ENCODE results near the gene NMNAT1. TPM values are rescaled to one million over a fixed set of nuclear protein-coding genes. Genes with fewer than 3 reads are reported as not detected.

Gene NMNAT1
- total and polyA plus RNA-seq, 2 of the 8 experiments (the other 6 are each of a cell fraction or from before 2014, with no cell fraction given) = 2.0 to 2.5 TPM

DNA sequence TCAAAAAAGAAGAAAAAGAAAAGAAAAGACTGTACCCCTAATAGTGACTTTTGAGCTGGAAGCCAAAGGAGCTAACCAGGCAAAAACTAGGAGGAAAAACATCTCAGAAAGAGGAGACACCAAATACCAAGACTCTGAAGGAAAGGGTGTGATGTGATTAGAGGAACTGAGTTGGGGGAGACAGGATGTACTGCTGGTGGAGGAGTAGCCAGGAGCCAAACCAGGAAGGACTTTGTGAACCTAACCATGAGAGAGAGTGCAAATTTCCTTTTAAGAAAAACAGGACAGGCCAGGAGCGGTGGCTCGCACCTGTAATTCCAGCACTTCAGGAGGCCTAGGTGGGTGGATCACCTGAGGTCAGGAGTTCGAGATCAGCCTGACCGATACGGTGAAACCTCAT, 49.6 kb downstream of the NMNAT1 start:
- H3K18ac ChIP-seq (ENCODE audit: extremely low read depth, low read length) = no peak overlapping the region
- POLR2A ChIA-PET (ENCODE audit: partially characterized antibody) = interaction anchor here (0.7 kb wide), 1 partner anchor 46 kb away, joined by 3 read pairs; no protein-coding TSS in a partner anchor
- no peak for FAIRE-seq
- H2AK5ac ChIP-seq (ENCODE audit: low read depth, low read length) = no peak overlapping the region
- H4K20me1 ChIP-seq (replicated peaks in 1 of 2; ENCODE audit: control insufficient read depth in 1 of 2, insufficient read depth in 2 of 2, low read length in 2 of 2) = no peaks in the 10 kb centered on the region
- H3K27ac ChIP-seq (ENCODE audit: low read depth, low read length) = no peak overlapping the region
- H3K79me2 ChIP-seq (ENCODE audit: control insufficient read depth in 1 of 2, insufficient read depth in 2 of 2, low read length in 2 of 2) = no peaks in the 10 kb centered on the region
- no peak overlapping the region for H2BK12ac ChIP-seq (ENCODE audit: low read depth, low read length)
- H4K91ac ChIP-seq (replicated peaks; ENCODE audit: insufficient read length, low read length) = no peak overlapping the region
- WGBS, 2 experiments (ENCODE audit: extremely low coverage in 1 of 2, insufficient coverage in 1 of 2, insufficient read length in 1 of 2, insufficient replicate concordance in 2 of 2, low coverage in 1 of 2, low lambda C conversion rate in 2 of 2, missing lambda C conversion rate in 1 of 2) = 87% methylated on average over 5 of the region's 5 CpGs; no CpG with 5 or more reads in 1 of the 2 experiments
- peaks cover 6% of the 10 kb centered on the region; the same call in 1 of the 2 replicates for H3K23me2 ChIP-seq (ENCODE audit: low read depth, low read length)
- no peak overlapping the region for H3K4ac ChIP-seq (replicated peaks; ENCODE audit: insufficient read length, low read depth, low read length)
- H3K14ac ChIP-seq (ENCODE audit: insufficient read length) = no peak overlapping the region
- CTCF ChIA-PET (ENCODE audit: partially characterized antibody) = interaction anchor here (0.6 to 1.4 kb wide), 3 partner anchors 10 to 202 kb away, joined by 3 to 9 read pairs (median 3); no protein-coding TSS in a partner anchor
- no peak overlapping the region for H3K56ac ChIP-seq (replicated peaks; ENCODE audit: insufficient read length, low read depth, low read length)
- H2BK15ac ChIP-seq (ENCODE audit: low read length) = no peak overlapping the region
- no peak overlapping the region for H3K4me3 ChIP-seq (ENCODE audit: extremely low read depth in 1 of 4, insufficient read depth in 2 of 4, low read depth in 3 of 4, low read length in 4 of 4)
- H2BK120ac ChIP-seq (replicated peaks; ENCODE audit: low read depth, low read length) = no peak overlapping the region
- DNase-seq (ENCODE audit: low read depth in 1 of 2, low spot score in 2 of 2) = no peak
- H3K36me3 ChIP-seq (ENCODE audit: control insufficient read depth in 2 of 4, insufficient read depth in 4 of 4, low read length in 3 of 4) = no peaks in the 10 kb centered on the region
- H3K27me3 ChIP-seq (replicated peaks in 1 of 4; ENCODE audit: control insufficient read depth in 3 of 4, extremely low read depth in 1 of 4, insufficient read depth in 3 of 4, low read length in 3 of 4) = peaks cover 8 to 18% (median 17%) of the 10 kb centered on the region in 4 experiments
- no peak overlapping the region for H2AFZ ChIP-seq (ENCODE audit: low read length)
- H4K5ac ChIP-seq (ENCODE audit: insufficient read length, low read depth, low read length) = no peak overlapping the region
- no peak overlapping the region for H3K9ac ChIP-seq (replicated peaks in 1 of 4; ENCODE audit: extremely low read depth in 1 of 4, low read depth in 3 of 4, low read length in 3 of 4)
- no peak overlapping the region for H2BK5ac ChIP-seq (ENCODE audit: low read depth, low read length)
- H3K79me1 ChIP-seq (ENCODE audit: low read depth, low read length) = no peaks in the 10 kb centered on the region
- peaks cover 0 to 4% (median 1%) of the 10 kb centered on the region in 4 experiments; a peak in 3 of 7 replicates for H3K4me1 ChIP-seq (replicated peaks in 1 of 4; ENCODE audit: control insufficient read depth in 3 of 4, insufficient read depth in 4 of 4, low read length in 3 of 4)
- no peak overlapping the region for H2BK20ac ChIP-seq (ENCODE audit: low read length)
- no peak overlapping the region for H3K23ac ChIP-seq (ENCODE audit: insufficient read length)
- no peak overlapping the region for H4K8ac ChIP-seq (ENCODE audit: extremely low read depth, insufficient read depth, low read length)
- no peak overlapping the region for H3K4me2 ChIP-seq (ENCODE audit: insufficient read depth in 1 of 2, low read depth in 2 of 2, low read length in 2 of 2)
- H3K9me3 ChIP-seq (ENCODE audit: insufficient read depth in 2 of 2, low read depth in 1 of 2, low read length in 1 of 2) = no peaks in the 10 kb centered on the region
- no peak for TF ChIP-seq E2F6 (IDR thresholded peaks at IDR 0.05)
- TF ChIP-seq CBX8 (IDR thresholded peaks at IDR 0.05; ENCODE audit: borderline replicate concordance, low read depth, low read length) = no peak
- no peak for TF ChIP-seq SUZ12 (IDR thresholded peaks at IDR 0.05; ENCODE audit: low read length)
- TF ChIP-seq, protein P1, sequence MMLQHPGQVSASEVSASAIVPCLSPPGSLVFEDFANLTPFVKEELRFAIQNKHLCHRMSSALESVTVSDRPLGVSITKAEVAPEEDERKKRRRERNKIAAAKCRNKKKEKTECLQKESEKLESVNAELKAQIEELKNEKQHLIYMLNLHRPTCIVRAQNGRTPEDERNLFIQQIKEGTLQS (IDR thresholded peaks at IDR 0.05; ENCODE audit: insufficient read depth, low read depth, low read length) = no peak
- TF ChIP-seq RAD21 (IDR thresholded peaks at IDR 0.05 in 1 of 2, conservative IDR thresholded peaks at IDR 0.05 in 1 of 2; ENCODE audit: low read depth in 2 of 2, low read length in 2 of 2) = no peak
- no peak for TF ChIP-seq BCL11A (IDR thresholded peaks at IDR 0.05; ENCODE audit: low read depth in 2 of 2, low read length in 2 of 2)
- TF ChIP-seq SAP30 (IDR thresholded peaks at IDR 0.05; ENCODE audit: insufficient read depth, insufficient replicate concordance, low read length) = no peak
- TF ChIP-seq JUND (IDR thresholded peaks at IDR 0.05; ENCODE audit: low read length) = no peak
- TF ChIP-seq CEBPB (IDR thresholded peaks at IDR 0.05; ENCODE audit: low read depth, low read length) = no peak
- TF ChIP-seq RFX5 (IDR thresholded peaks at IDR 0.05; ENCODE audit: borderline replicate concordance, low read depth, low read length) = no peak
- TF ChIP-seq POLR2A (IDR thresholded peaks at IDR 0.05; ENCODE audit: control extremely low read depth in 1 of 2, low read depth in 2 of 2, low read length in 2 of 2) = no peak
- no peak for TF ChIP-seq MAFK (IDR thresholded peaks at IDR 0.05; ENCODE audit: low read depth, low read length)

All from H1 (cell line).